Neural cell (in vitro differentiated cells): Measurements from ENCODE around the gene TMEM220. TPM values are rescaled to one million over a fixed set of nuclear protein-coding genes. Genes with fewer than 3 reads are reported as not detected.

Experiments used
- H2AFZ ChIP-seq: fragments of 200-600, 300-800 bp; sonication (generic), shearing (Covaris generic); 2 replicates; pipeline ENCODE4 v1.6.0; 2014; ENCODE audit warnings: low read depth, mild to moderate bottlenecking, antibody characterized with exemption, low read length, moderate library complexity
- H3F3A ChIP-seq: fragments of 200-600 bp; shearing (Covaris generic); 2 replicates; pipeline ENCODE4 v1.6.1; 2016; ENCODE audit warnings: mild to moderate bottlenecking, moderate library complexity, mixed read lengths, antibody characterized with exemption, low read length; ENCODE audit not compliant: insufficient read depth, poor library complexity, severe bottlenecking
- H3K27ac ChIP-seq: fragments of 200-600, 300-800 bp; sonication (generic), shearing (Covaris generic); 2 replicates; pipeline ENCODE4 v1.5.1; 2014; ENCODE audit warnings: mild to moderate bottlenecking, low read length, moderate library complexity
- H3K27me3 ChIP-seq: fragments of 300-800, 200-600 bp; sonication (generic), shearing (Covaris generic); 2 replicates; pipeline ENCODE4 v1.6.0; 2014; ENCODE audit warnings: mild to moderate bottlenecking, low read depth, low read length, moderate library complexity; ENCODE audit not compliant: insufficient read depth
- H3K36me3 ChIP-seq: fragments of 300-800, 200-600 bp; sonication (generic), shearing (Covaris generic); 2 replicates; pipeline ENCODE4 v1.5.1; 2014; ENCODE audit warnings: mild to moderate bottlenecking, antibody characterized with exemption, low read length, moderate library complexity; ENCODE audit not compliant: insufficient read depth
- H3K4me2 ChIP-seq: fragments of 300-800, 200-600 bp; sonication (generic), shearing (Covaris generic); 2 replicates; pipeline ENCODE4 v1.6.0; 2014; ENCODE audit warnings: mild to moderate bottlenecking, low read length
- H3K4me3 ChIP-seq: fragments of 300-800, 200-600 bp; sonication (generic), shearing (Covaris generic); 2 replicates; pipeline ENCODE4 v1.5.1; 2014; ENCODE audit warnings: mild to moderate bottlenecking, low read length, moderate library complexity
- H3K79me2 ChIP-seq: fragments of 200-600 bp; shearing (Covaris generic); replicated peaks from 2 replicates; pipeline ENCODE4 v1.6.0; 2014; ENCODE audit warnings: mild to moderate bottlenecking, low read length, moderate library complexity; ENCODE audit not compliant: insufficient read depth
- H3K9ac ChIP-seq: fragments of 300-800, 200-600 bp; sonication (generic), shearing (Covaris generic); 2 replicates; pipeline ENCODE4 v1.6.1; 2016; ENCODE audit warnings: mild to moderate bottlenecking, low read length, mixed read lengths
- H3K9me2 ChIP-seq: fragments of 200-600 bp; shearing (Covaris generic); 2 replicates; pipeline ENCODE4 v1.6.1; 2016; ENCODE audit warnings: mild to moderate bottlenecking, low read length, mixed read lengths; ENCODE audit not compliant: insufficient read depth
- H3K9me3 ChIP-seq: fragments of 200-600, 300-800 bp; sonication (generic), shearing (Covaris generic); 2 replicates; pipeline ENCODE4 v1.6.1; 2016; ENCODE audit warnings: mild to moderate bottlenecking, mixed run types, low read length, moderate library complexity, mixed read lengths
- H4K20me1 ChIP-seq: fragments of 200-600 bp; shearing (Covaris generic); 2 replicates; pipeline ENCODE4 v1.6.1; 2016; ENCODE audit warnings: mild to moderate bottlenecking, mixed run types; ENCODE audit not compliant: insufficient read depth
- CTCF ChIP-seq: fragments of 450-650 bp; IDR thresholded peaks from 2 replicates; pipeline ENCODE4 v1.5.1; 2014; ENCODE audit warnings: antibody characterized with exemption, mild to moderate bottlenecking, moderate library complexity; ENCODE audit not compliant: poor library complexity, severe bottlenecking
- EP300 ChIP-seq: fragments of 450-650 bp; conservative IDR thresholded peaks from 2 replicates; pipeline ENCODE4 v1.6.1; 2014; ENCODE audit warnings: antibody characterized with exemption, mild to moderate bottlenecking, moderate library complexity; ENCODE audit not compliant: poor library complexity, severe bottlenecking
- EZH2 ChIP-seq: fragments of 200-600, 300-800 bp; shearing (Covaris generic), sonication (generic); IDR thresholded peaks from 2 replicates; pipeline ENCODE4 v1.6.1; 2014; ENCODE audit warnings: antibody characterized with exemption, low read length, borderline replicate concordance, mild to moderate bottlenecking; ENCODE audit not compliant: insufficient read depth, poor library complexity, severe bottlenecking
- MXI1 ChIP-seq: fragments of 450-650 bp; conservative IDR thresholded peaks from 2 replicates; pipeline ENCODE4 v1.6.1; 2014; ENCODE audit warnings: antibody characterized with exemption, mild to moderate bottlenecking; ENCODE audit not compliant: poor library complexity, severe bottlenecking
- POLR2AphosphoS5 ChIP-seq: IDR thresholded peaks from 2 replicates; pipeline ENCODE4 v1.6.1; 2012
- RAD21 ChIP-seq: fragments of 450-650 bp; conservative IDR thresholded peaks from 2 replicates; pipeline ENCODE4 v1.6.1; 2014; ENCODE audit warnings: antibody characterized with exemption, mild to moderate bottlenecking, moderate library complexity
- REST ChIP-seq: IDR thresholded peaks from 2 replicates; pipeline ENCODE4 v1.6.1; 2012; ENCODE audit warnings: borderline replicate concordance
- SMC3 ChIP-seq: fragments of 450-650 bp; conservative IDR thresholded peaks from 2 replicates; pipeline ENCODE4 v1.6.1; 2014; ENCODE audit warnings: antibody characterized with exemption, mild to moderate bottlenecking, moderate library complexity; ENCODE audit not compliant: poor library complexity
- TAF1 ChIP-seq: IDR thresholded peaks from 2 replicates; pipeline ENCODE4 v1.6.1; 2012; ENCODE audit warnings: low read depth
- polyA plus RNA-seq: library from polyadenylated mRNA; depleted of rRNA; stranded (reverse); fragments of >200 nt; gene quantifications from 2 replicates; pipeline ENCODE4 v1.2.3, GENCODE V29; 2014

TMEM220 gene
- polyA plus RNA-seq, 1 donor from 2014 or later: not detected

- Histone ChIP-seq H3K9me2 (no peaks in the 10 kb centered on the region), H2AFZ (no peak overlapping the region), H3K9me3 (no peaks in the 10 kb centered on the region), H3K4me2 (no peak overlapping the region), H3F3A (no peaks in the 10 kb centered on the region), H3K4me3 (no peak overlapping the region), H3K9ac (no peak overlapping the region), H3K36me3 (no peaks in the 10 kb centered on the region), H4K20me1 (no peaks in the 10 kb centered on the region), H3K27ac (no peak overlapping the region), H3K27me3 (no peaks in the 10 kb centered on the region), H3K79me2 (no peaks in the 10 kb centered on the region)
- no peak for TF ChIP-seq POLR2AphosphoS5
- no peak for TF ChIP-seq REST
- no peak for TF ChIP-seq EZH2
- TF ChIP-seq SMC3: no peak
- TF ChIP-seq RAD21: no peak
- TF ChIP-seq EP300: no peak
- TF ChIP-seq TAF1: no peak
- TF ChIP-seq MXI1: no peak
- no peak for TF ChIP-seq CTCF
Measured at GRCh38 chr17:10741416-10742135, 11.8 kb upstream of the TMEM220 start.

GRCh38 chr17:10739386-10739785 is 9.6 kb upstream of the TMEM220 start:
- Histone ChIP-seq H3K36me3 (no peaks in the 10 kb centered on the region), H3K27ac (no peak overlapping the region), H3F3A (no peaks in the 10 kb centered on the region), H4K20me1 (no peaks in the 10 kb centered on the region), H2AFZ (no peak overlapping the region), H3K79me2 (no peaks in the 10 kb centered on the region), H3K9ac (no peak overlapping the region), H3K9me2 (no peaks in the 10 kb centered on the region), H3K4me3 (no peak overlapping the region), H3K27me3 (no peaks in the 10 kb centered on the region), H3K4me2 (no peak overlapping the region), H3K9me3 (no peaks in the 10 kb centered on the region)
- TF ChIP-seq MXI1 (no peak), EP300 (no peak), CTCF (no peak), EZH2 (no peak), TAF1 (no peak), POLR2AphosphoS5 (no peak), RAD21 (no peak), REST (no peak), SMC3 (no peak)
